GM12878 (cell line): Measurements from ENCODE around the gene AGBL3. TPM values are rescaled to one million over a fixed set of nuclear protein-coding genes. Genes with fewer than 3 reads are reported as not detected.
A peak's percentile ranks its signal among the peaks of the same experiment; 100 is the strongest.

ENCODE experiments used
- ATAC-seq: fragments of 200-7000 bp; cut with Tn5 transposase; 3 replicates; pipeline ENCODE4 v1.9.1; 2020; ENCODE audit warnings: mild to moderate bottlenecking, moderate library complexity
- BruUV-seq: library from RNA; stranded (reverse); fragments of 400-500 nt; replicated peaks from 2 replicates; lab custom pipeline; 2021; lab: Mats Ljungman, UMichigan
- CTCF ChIA-PET: fragments of 300-600 bp; sonication (Branson Sonifier 250); formaldehyde crosslinking; extraction: SDS; loops from one replicate; lab custom pipeline; 2021; ENCODE audit warnings: inconsistent platforms; lab: Yijun Ruan, JAX
- POLR2A ChIA-PET: fragments of 350-600 bp; formaldehyde crosslinking; extraction: SDS; loops from one replicate; lab custom pipeline; 2021; ENCODE audit warnings: inconsistent platforms; lab: Charles Lee
- RAD21 ChIA-PET: fragments of 300-600 bp; sonication (Branson Sonifier 250); formaldehyde crosslinking; loops from one replicate; lab custom pipeline; 2023; ENCODE audit warnings: antibody characterized with exemption; ENCODE audit not compliant: unreplicated experiment; lab: Charles Lee
- SMC1A ChIA-PET: fragments of 300-600 bp; sonication (Branson Sonifier 250); formaldehyde crosslinking; loops from one replicate; lab custom pipeline; 2023; ENCODE audit not compliant: unreplicated experiment, uncharacterized antibody; lab: Charles Lee
- DNase-seq: peaks from one replicate; pipeline ENCODE4 v3.0.0-alpha.2; 2011; ENCODE audit warnings: low read depth, low spot score
- FAIRE-seq: peaks from 3 replicates; lab custom pipeline; 2011; peaks lifted over from hg19 to GRCh38; lab: Jason Lieb, UNC
- H2AFZ ChIP-seq: 2 replicates; pipeline ENCODE4 v1.6.0; 2011; ENCODE audit warnings: low read depth, low read length, control low read depth; ENCODE audit not compliant: control insufficient read depth
- H3K27ac ChIP-seq: 2 replicates; pipeline ENCODE4 v1.5.1; 2011; ENCODE audit warnings: control low read depth; ENCODE audit not compliant: control insufficient read depth, insufficient read depth
- H3K27me3 ChIP-seq, 2 experiments: replicated peaks in 1 of 2; 2 replicates each; pipeline versions ENCODE4 v1.6.0 to v1.6.1; 2011; ENCODE audit warnings: low read length in 1 of 2; ENCODE audit not compliant: control insufficient read depth in 2 of 2, insufficient read depth in 2 of 2
- H3K36me3 ChIP-seq, 2 experiments: 2 replicates each; pipeline ENCODE4 v1.5.1; 2011; ENCODE audit warnings: low read length in 1 of 2; ENCODE audit not compliant: control insufficient read depth in 2 of 2, insufficient read depth in 2 of 2
- H3K4me1 ChIP-seq: 2 replicates; pipeline ENCODE4 v1.6.1; 2011; ENCODE audit warnings: mild to moderate bottlenecking, low read length, moderate library complexity, mixed read lengths; ENCODE audit not compliant: control insufficient read depth, insufficient read depth
- H3K4me2 ChIP-seq: 2 replicates; pipeline ENCODE4 v1.6.0; 2011; ENCODE audit warnings: control low read depth; ENCODE audit not compliant: control insufficient read depth, insufficient read depth
- H3K4me3 ChIP-seq: fragments of 200-600 bp; sonication (generic); 2 replicates; pipeline ENCODE4 v1.5.1; 2016
- H3K79me2 ChIP-seq: 2 replicates; pipeline ENCODE4 v1.6.0; 2011; ENCODE audit warnings: low read length; ENCODE audit not compliant: control insufficient read depth, insufficient read depth
- H3K9ac ChIP-seq: 2 replicates; pipeline ENCODE4 v1.8.0; 2011; ENCODE audit warnings: low read length, control low read depth, mixed read lengths; ENCODE audit not compliant: control insufficient read depth, insufficient read depth
- H3K9me3 ChIP-seq: replicated peaks from 3 replicates; pipeline ENCODE4 v1.5.1; 2011; ENCODE audit warnings: mild to moderate bottlenecking, low read length; ENCODE audit not compliant: control insufficient read depth, insufficient read depth
- H4K20me1 ChIP-seq: 2 replicates; pipeline ENCODE4 v1.6.0; 2011; ENCODE audit not compliant: control insufficient read depth, insufficient read depth
- KDM1A ChIP-seq: fragments of 200-600 bp; sonication (generic); IDR thresholded peaks from 2 replicates; pipeline ENCODE4 v1.6.1; 2016; ENCODE audit warnings: borderline replicate concordance
- MTA2 ChIP-seq: fragments of 450-650 bp; IDR thresholded peaks from 2 replicates; pipeline ENCODE4 v1.6.1; 2016; ENCODE audit warnings: low read depth, mild to moderate bottlenecking, moderate library complexity
- MYC ChIP-seq: IDR thresholded peaks from 2 replicates; pipeline ENCODE4 v1.6.1; 2011; ENCODE audit warnings: mild to moderate bottlenecking, low read length, moderate library complexity, inconsistent platforms; ENCODE audit not compliant: insufficient read depth, insufficient replicate concordance, insufficient read length, severe bottlenecking
- NFYB ChIP-seq: IDR thresholded peaks from 2 replicates; pipeline ENCODE4 v1.6.1; 2011; ENCODE audit warnings: low read depth, mild to moderate bottlenecking, low read length, improper control_type of control experiment, moderate library complexity; ENCODE audit not compliant: insufficient read depth
- SRF ChIP-seq, 2 experiments: IDR thresholded peaks; 2 replicates each; pipeline ENCODE4 v1.6.1; 2011; ENCODE audit warnings: low read depth in 2 of 2, low read length in 2 of 2, mild to moderate bottlenecking in 1 of 2, moderate library complexity in 1 of 2
- SUPT20H ChIP-seq: IDR thresholded peaks from 2 replicates; pipeline ENCODE4 v1.6.1; 2011; ENCODE audit warnings: low read depth, mild to moderate bottlenecking, low read length, moderate library complexity, borderline replicate concordance; ENCODE audit not compliant: control insufficient read depth
- WRNIP1 ChIP-seq: IDR thresholded peaks from 2 replicates; pipeline ENCODE4 v1.6.1; 2011; ENCODE audit warnings: low read depth, low read length, improper control_type of control experiment, borderline replicate concordance
- WGBS: methylation state at CpG from one replicate; pipeline ENCODE4 v1.1.6; 2016; ENCODE audit warnings: low lambda C conversion rate; ENCODE audit not compliant: insufficient replicate concordance, insufficient coverage; ENCODE audit errors: missing lambda C conversion rate; 5-methylcytosine and 5-hydroxymethylcytosine counted together
- in situ Hi-C: fragments of 300-500 bp; cut with MboI; formaldehyde crosslinking; loops from 9 replicates; pipeline ENCODE4 v1.14.3; 2018; ENCODE audit warnings: mixed read lengths
- intact Hi-C: fragments of 100-400 bp; cut with micrococcal nuclease; formaldehyde crosslinking; loops from one replicate; pipeline ENCODE4 v1.14.2; 2022; ENCODE audit not compliant: unreplicated experiment
- polyA plus RNA-seq, 11 experiments: library from polyadenylated mRNA; depleted of rRNA in 4 of 11; unstranded in 6 of 11; stranded (reverse) in 5 of 11; fragments of >200 nt; fragmentation: Nextera tagmentation in 4 of 11; fragmentation: Illumina TruSeq in 1 of 11; extraction: Ambion mirVana in 4 of 11; extraction: Trizol in 1 of 11; gene quantifications; 1 replicate in 1 of 11; 2 replicates in 10 of 11; pipeline versions ENCODE4 v1.2.1 to v1.2.3, GENCODE V29; 2011 to 2016; ENCODE audit warnings: inconsistent platforms in 2 of 11, missing spikeins in 2 of 11, low read depth in 1 of 11
- total RNA-seq, 4 experiments: library from RNA; depleted of rRNA in 3 of 4; stranded (reverse); fragments of >200 nt in 3 of 4; fragmentation: Illumina TruSeq in 1 of 4; extraction: Trizol in 1 of 4; gene quantifications; 2 replicates each; pipeline versions ENCODE4 v1.2.1 to v1.2.3, GENCODE V29; 2013 to 2021

Gene AGBL3
- total and polyA plus RNA-seq, 10 of the 15 experiments (the other 5 are each of a cell fraction or from before 2014, with no cell fraction given) = 0.82 to 12.4 (median 3.7) TPM

DNA sequence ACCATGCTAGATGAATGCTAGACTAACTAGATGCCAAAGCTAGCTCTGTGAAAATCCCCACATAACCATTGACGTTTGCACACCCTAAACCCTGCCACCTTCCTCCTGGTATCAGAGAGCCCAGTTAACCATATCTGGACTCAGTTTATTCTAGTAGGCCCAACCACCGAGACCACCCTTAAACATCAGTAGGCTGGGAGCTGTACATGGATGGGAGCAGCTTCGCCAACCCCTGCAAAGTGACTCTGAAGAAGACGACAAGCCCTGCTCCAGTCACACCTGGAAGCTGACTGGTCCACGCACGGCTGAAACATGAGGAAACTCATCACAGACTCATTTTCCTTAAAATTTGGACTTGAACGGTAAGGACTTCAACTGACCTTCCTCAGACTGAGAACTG is 188.6 kb downstream of the AGBL3 start:
- ChIA-PET SMC1A (interaction anchor here (0.6 to 13.1 kb wide), 13 partner anchors 12 to 255 kb away, joined by 3 to 158 read pairs (median 7); partner anchors contain the start of genes TMEM140 and WDR91), RAD21 (interaction anchor here (1.2 to 11.6 kb wide), 6 partner anchors 11 to 241 kb away, joined by 3 to 151 read pairs (median 68); partner anchors contain the start of genes AGBL3 and WDR91), POLR2A (interaction anchor here (1.0 to 12.2 kb wide), 8 partner anchors 12 to 188 kb away, joined by 3 to 155 read pairs (median 8); partner anchors contain the start of genes AGBL3 and WDR91), CTCF (interaction anchor here (0.9 to 12.2 kb wide), 10 partner anchors 13 to 229 kb away, joined by 3 to 135 read pairs (median 8); partner anchors contain the start of genes TMEM140 and WDR91)
- Histone ChIP-seq H3K4me3 (peak overlapping the region; percentile 40; the same call in 1 of the 2 replicates), H3K79me2 (peaks cover 66% of the 10 kb centered on the region), H3K9ac (no peak overlapping the region), H3K9me3 (peaks cover 23% of the 10 kb centered on the region), H3K36me3 (peaks cover 4 to 23% of the 10 kb centered on the region in 2 experiments), H3K27me3 (no peaks in the 10 kb centered on the region), H3K27ac (no peak overlapping the region), H4K20me1 (no peaks in the 10 kb centered on the region), H3K4me1 (peaks cover 5% of the 10 kb centered on the region), H3K4me2 (0 out of 2 replicates have a peak overlapping the region, but pooled peaks have one; percentile 4), H2AFZ (no peak overlapping the region)
- WGBS = 99% methylated on average over 7 of the region's 7 CpGs
- ATAC-seq = no peak
- TF ChIP-seq SRF (IDR thresholded peaks at IDR 0.05; ENCODE audit: low read depth in 2 of 2, low read length in 2 of 2) = no peak
- TF ChIP-seq KDM1A = no peak
- no peak for TF ChIP-seq WRNIP1
- no peak for TF ChIP-seq MTA2
- TF ChIP-seq SUPT20H = no peak
- no peak for TF ChIP-seq MYC
- no peak for TF ChIP-seq NFYB
- DNase-seq = no peak
- no peak for FAIRE-seq
- intact Hi-C loops = loop anchor here (5.0 kb wide), 1 partner anchor 528 kb away; the partner anchor contains the start of gene BPGM
- no TSS peak for BruUV-seq
- in situ Hi-C loops = no loop called here
